PFSK-1 (cell line): ENCODE data around the gene NKAIN2.

Source experiments
- FOXP2 ChIP-seq: optimal IDR thresholded peaks from 2 replicates; pipeline ENCODE3; 2011; ENCODE audit warnings: borderline replicate concordance, control low read depth, inconsistent platforms; ENCODE audit not compliant: insufficient read depth; ENCODE audit errors: extremely low read length, extremely low read depth
- POLR2AphosphoS5 ChIP-seq: IDR thresholded peaks from 2 replicates; pipeline ENCODE4 v1.6.1; 2012; ENCODE audit warnings: low read depth, mild to moderate bottlenecking, control low read depth, low read length, moderate library complexity
- SIN3A ChIP-seq: IDR thresholded peaks from 2 replicates; pipeline ENCODE4 v1.6.1; 2012; ENCODE audit warnings: mild to moderate bottlenecking, low read length, moderate library complexity, borderline replicate concordance; ENCODE audit not compliant: insufficient read depth
- TAF1 ChIP-seq: IDR thresholded peaks from 2 replicates; pipeline ENCODE4 v1.6.1; 2012; ENCODE audit warnings: low read length, control low read depth, borderline replicate concordance; ENCODE audit not compliant: insufficient read depth
- TF ChIP-seq, protein P1 (sequence below), 2 experiments: IDR thresholded peaks; 2 replicates each; pipeline versions ENCODE4 v1.6.1 to v1.8.0; 2011 to 2012; ENCODE audit warnings: low read depth in 2 of 2, low read length in 2 of 2, control low read depth in 1 of 2, inconsistent platforms in 1 of 2, mild to moderate bottlenecking in 1 of 2, moderate library complexity in 1 of 2; ENCODE audit not compliant: insufficient read depth in 1 of 2

DNA sequence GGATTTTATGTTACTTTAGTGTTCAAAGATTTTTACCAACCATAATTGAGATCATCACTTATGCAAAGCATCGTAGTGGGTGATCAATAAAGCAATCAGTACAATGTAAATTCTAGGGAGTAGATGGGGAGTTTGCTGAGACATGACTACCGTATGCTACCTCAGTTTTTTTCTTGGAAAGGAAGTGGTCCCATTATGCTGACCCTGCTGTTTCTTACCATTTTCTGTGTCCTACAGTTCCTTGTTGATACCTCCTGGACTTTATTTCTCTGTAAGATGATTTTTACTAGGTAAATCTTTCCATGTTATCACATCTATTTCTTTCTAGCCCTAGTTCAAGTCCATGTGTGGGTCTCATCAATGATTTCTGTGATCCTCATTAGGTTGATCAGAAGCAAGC lies 19.3 kb upstream of the NKAIN2 start:
- TF ChIP-seq TAF1 (no peak), FOXP2 (no peak), POLR2AphosphoS5 (no peak), SIN3A (no peak)
- TF ChIP-seq, protein P1, sequence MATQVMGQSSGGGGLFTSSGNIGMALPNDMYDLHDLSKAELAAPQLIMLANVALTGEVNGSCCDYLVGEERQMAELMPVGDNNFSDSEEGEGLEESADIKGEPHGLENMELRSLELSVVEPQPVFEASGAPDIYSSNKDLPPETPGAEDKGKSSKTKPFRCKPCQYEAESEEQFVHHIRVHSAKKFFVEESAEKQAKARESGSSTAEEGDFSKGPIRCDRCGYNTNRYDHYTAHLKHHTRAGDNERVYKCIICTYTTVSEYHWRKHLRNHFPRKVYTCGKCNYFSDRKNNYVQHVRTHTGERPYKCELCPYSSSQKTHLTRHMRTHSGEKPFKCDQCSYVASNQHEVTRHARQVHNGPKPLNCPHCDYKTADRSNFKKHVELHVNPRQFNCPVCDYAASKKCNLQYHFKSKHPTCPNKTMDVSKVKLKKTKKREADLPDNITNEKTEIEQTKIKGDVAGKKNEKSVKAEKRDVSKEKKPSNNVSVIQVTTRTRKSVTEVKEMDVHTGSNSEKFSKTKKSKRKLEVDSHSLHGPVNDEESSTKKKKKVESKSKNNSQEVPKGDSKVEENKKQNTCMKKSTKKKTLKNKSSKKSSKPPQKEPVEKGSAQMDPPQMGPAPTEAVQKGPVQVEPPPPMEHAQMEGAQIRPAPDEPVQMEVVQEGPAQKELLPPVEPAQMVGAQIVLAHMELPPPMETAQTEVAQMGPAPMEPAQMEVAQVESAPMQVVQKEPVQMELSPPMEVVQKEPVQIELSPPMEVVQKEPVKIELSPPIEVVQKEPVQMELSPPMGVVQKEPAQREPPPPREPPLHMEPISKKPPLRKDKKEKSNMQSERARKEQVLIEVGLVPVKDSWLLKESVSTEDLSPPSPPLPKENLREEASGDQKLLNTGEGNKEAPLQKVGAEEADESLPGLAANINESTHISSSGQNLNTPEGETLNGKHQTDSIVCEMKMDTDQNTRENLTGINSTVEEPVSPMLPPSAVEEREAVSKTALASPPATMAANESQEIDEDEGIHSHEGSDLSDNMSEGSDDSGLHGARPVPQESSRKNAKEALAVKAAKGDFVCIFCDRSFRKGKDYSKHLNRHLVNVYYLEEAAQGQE (IDR thresholded peaks at IDR 0.05; ENCODE audit: insufficient read depth in 1 of 2, low read depth in 2 of 2, low read length in 2 of 2): no peak
